PC-9 (cell line): ENCODE results near the gene DNMBP.

ENCODE experiments used
- CTCF ChIP-seq: fragments of 200-600 bp; sonication (generic); conservative IDR thresholded peaks from 2 replicates; pipeline ENCODE4 v1.6.1; 2017; ENCODE audit warnings: mixed run types, antibody characterized with exemption, mild to moderate bottlenecking, moderate library complexity
- EZH2 ChIP-seq: fragments of 200-600 bp; sonication (generic); IDR thresholded peaks from 2 replicates; pipeline ENCODE4 v1.8.0; 2017; ENCODE audit warnings: antibody characterized with exemption, low read depth

GRCh38 chr10:100008708-100009282 is 952 bp downstream of the DNMBP start:
- TF ChIP-seq CTCF (no peak), EZH2 (no peak)
